PC-9 (cell line): ENCODE results near the gene SPINK5. TPM values are rescaled to one million over a fixed set of nuclear protein-coding genes. Genes with fewer than 3 reads are reported as not detected.

Experiments used
- BruUV-seq: library from RNA; stranded (reverse); fragments of 400-500 nt; replicated peaks from 2 replicates; lab custom pipeline; 2021; lab: Mats Ljungman, UMichigan
- CTCF ChIA-PET: fragments of 300-600 bp; sonication (Branson Sonifier 250); formaldehyde crosslinking; loops from one replicate; lab custom pipeline; 2022; ENCODE audit warnings: antibody characterized with exemption; lab: Charles Lee
- POLR2A ChIA-PET: fragments of 300-600 bp; sonication (Branson Sonifier 250); formaldehyde crosslinking; loops from one replicate; lab custom pipeline; 2022; ENCODE audit warnings: antibody characterized with exemption; ENCODE audit not compliant: unreplicated experiment; lab: Charles Lee
- DNase-seq, 2 experiments: peaks; one replicate each; pipeline versions ENCODE4 v3.0.0 to v3.0.0-alpha.2; 2015 to 2022; ENCODE audit warnings: mixed read lengths in 1 of 2
- H2AFZ ChIP-seq: fragments of 200-600 bp; sonication (generic); 2 replicates; pipeline ENCODE4 v1.8.1; 2017; ENCODE audit warnings: antibody characterized with exemption
- H3F3A ChIP-seq: fragments of 200-600 bp; sonication (generic); 2 replicates; pipeline ENCODE4 v1.8.1; 2017; ENCODE audit warnings: antibody characterized with exemption, mild to moderate bottlenecking, low read depth; ENCODE audit not compliant: insufficient read depth
- H3K27ac ChIP-seq: fragments of 200-600 bp; sonication (generic); 2 replicates; pipeline ENCODE4 v1.6.1; 2016; ENCODE audit warnings: mixed run types
- H3K27me3 ChIP-seq: fragments of 200-600 bp; sonication (generic); 2 replicates; pipeline ENCODE4 v1.6.1; 2016; ENCODE audit warnings: low read depth, mixed run types; ENCODE audit not compliant: insufficient read depth
- H3K36me3 ChIP-seq: fragments of 200-600 bp; sonication (generic); 2 replicates; pipeline ENCODE4 v1.6.1; 2016; ENCODE audit warnings: low read depth, mixed run types
- H3K4me1 ChIP-seq: fragments of 200-600 bp; sonication (generic); replicated peaks from 2 replicates; pipeline ENCODE4 v1.6.1; 2016; ENCODE audit warnings: mixed run types; ENCODE audit not compliant: insufficient read depth
- H3K4me2 ChIP-seq: fragments of 200-600 bp; sonication (generic); 2 replicates; pipeline ENCODE4 v1.6.1; 2017; ENCODE audit warnings: mixed run types
- H3K4me3 ChIP-seq: fragments of 200-600 bp; sonication (generic); 2 replicates; pipeline ENCODE4 v1.6.1; 2016; ENCODE audit warnings: mixed run types
- H3K79me2 ChIP-seq: fragments of 200-600 bp; sonication (generic); 2 replicates; pipeline ENCODE4 v1.6.1; 2017; ENCODE audit warnings: low read depth, mixed run types
- H3K9me2 ChIP-seq: fragments of 200-600 bp; sonication (generic); 2 replicates; pipeline ENCODE4 v1.8.1; 2017; ENCODE audit warnings: mild to moderate bottlenecking; ENCODE audit not compliant: insufficient read depth
- H3K9me3 ChIP-seq: fragments of 200-600 bp; sonication (generic); 2 replicates; pipeline ENCODE4 v1.8.1; 2016; ENCODE audit warnings: low read depth; ENCODE audit not compliant: insufficient read depth
- H4K20me1 ChIP-seq: fragments of 200-600 bp; sonication (generic); 2 replicates; pipeline ENCODE4 v1.8.1; 2017; ENCODE audit not compliant: insufficient read depth
- EZH2 ChIP-seq: fragments of 200-600 bp; sonication (generic); IDR thresholded peaks from 2 replicates; pipeline ENCODE4 v1.8.0; 2017; ENCODE audit warnings: antibody characterized with exemption, low read depth
- intact Hi-C: fragments of 100-400 bp; cut with micrococcal nuclease; formaldehyde crosslinking; loops from one replicate; pipeline ENCODE4 v1.10.0; 2022; ENCODE audit not compliant: unreplicated experiment
- total RNA-seq: library from RNA; stranded (reverse); gene quantifications from 2 replicates; pipeline ENCODE4 v1.2.3, GENCODE V29; 2021
- TF ChIP-seq, protein P1 (sequence below): fragments of 200-600 bp; sonication (generic); conservative IDR thresholded peaks from 2 replicates; pipeline ENCODE4 v1.6.1; 2017; ENCODE audit warnings: mixed run types, antibody characterized with exemption, mild to moderate bottlenecking, moderate library complexity

Gene SPINK5
- total RNA-seq, 1 experiment from 2014 or later, result not detected

DNA sequence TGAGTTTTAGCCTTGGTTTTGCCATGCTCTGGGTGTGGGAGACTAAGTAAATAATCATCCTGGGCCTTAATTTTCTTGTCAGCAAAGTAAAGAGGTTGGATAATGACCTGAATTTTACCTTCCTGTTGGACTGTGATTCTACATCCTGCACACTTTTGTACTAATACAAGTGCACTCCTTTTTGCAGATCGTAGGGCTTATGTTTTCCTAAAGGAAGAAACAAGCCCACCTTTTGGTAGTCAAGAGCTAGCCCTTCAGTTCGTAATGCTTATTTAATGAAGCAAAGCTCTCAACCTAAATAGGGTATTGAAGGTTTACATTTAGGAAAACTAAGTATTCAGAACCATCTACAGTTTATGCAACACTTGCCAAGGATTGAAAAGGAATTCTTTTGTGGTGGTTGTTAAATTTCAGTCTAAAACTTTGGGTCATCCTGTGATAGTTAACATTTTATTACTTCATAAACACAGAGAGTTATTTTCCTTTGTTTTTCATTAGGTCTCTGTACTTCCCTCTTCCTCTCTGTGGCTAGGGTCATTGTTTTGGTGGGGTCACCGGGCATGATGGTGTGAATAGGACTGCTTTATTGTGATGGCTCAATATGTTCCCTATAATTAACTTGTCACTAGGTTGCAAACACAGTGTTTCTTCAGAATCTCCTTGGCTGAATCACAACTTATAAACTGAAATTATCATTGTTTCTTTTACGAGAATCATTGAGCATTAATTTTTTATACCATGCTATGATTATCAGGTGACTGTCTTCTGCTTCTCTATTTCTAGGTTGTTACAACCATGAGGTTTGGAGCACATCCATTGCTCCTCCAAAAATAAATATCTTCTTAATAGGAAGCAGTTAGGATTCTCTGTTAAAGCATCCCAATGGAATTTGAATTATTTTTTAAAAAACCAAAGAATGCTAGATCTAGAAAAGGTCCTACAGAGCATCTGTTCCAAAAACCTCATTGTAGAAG, 28.5 kb downstream of the SPINK5 start:
- Histone ChIP-seq H3F3A (no peaks in the 10 kb centered on the region), H2AFZ (no peak overlapping the region), H3K4me3 (no peak overlapping the region), H3K9me3 (no peaks in the 10 kb centered on the region; the same call in 1 of the 2 replicates), H3K36me3 (no peaks in the 10 kb centered on the region), H3K27me3 (no peaks in the 10 kb centered on the region), H3K9me2 (no peaks in the 10 kb centered on the region), H3K27ac (no peak overlapping the region), H3K79me2 (no peaks in the 10 kb centered on the region), H3K4me1 (no peaks in the 10 kb centered on the region; the same call in 1 of the 2 replicates), H4K20me1 (no peaks in the 10 kb centered on the region), H3K4me2 (no peak overlapping the region)
- ChIA-PET POLR2A (no interaction called here), CTCF (no interaction called here)
- intact Hi-C loops, result loop anchor here (5.0 kb wide), 1 partner anchor 80 kb away; no protein-coding TSS in a partner anchor
- TF ChIP-seq EZH2, result no peak
- TF ChIP-seq, protein P1, sequence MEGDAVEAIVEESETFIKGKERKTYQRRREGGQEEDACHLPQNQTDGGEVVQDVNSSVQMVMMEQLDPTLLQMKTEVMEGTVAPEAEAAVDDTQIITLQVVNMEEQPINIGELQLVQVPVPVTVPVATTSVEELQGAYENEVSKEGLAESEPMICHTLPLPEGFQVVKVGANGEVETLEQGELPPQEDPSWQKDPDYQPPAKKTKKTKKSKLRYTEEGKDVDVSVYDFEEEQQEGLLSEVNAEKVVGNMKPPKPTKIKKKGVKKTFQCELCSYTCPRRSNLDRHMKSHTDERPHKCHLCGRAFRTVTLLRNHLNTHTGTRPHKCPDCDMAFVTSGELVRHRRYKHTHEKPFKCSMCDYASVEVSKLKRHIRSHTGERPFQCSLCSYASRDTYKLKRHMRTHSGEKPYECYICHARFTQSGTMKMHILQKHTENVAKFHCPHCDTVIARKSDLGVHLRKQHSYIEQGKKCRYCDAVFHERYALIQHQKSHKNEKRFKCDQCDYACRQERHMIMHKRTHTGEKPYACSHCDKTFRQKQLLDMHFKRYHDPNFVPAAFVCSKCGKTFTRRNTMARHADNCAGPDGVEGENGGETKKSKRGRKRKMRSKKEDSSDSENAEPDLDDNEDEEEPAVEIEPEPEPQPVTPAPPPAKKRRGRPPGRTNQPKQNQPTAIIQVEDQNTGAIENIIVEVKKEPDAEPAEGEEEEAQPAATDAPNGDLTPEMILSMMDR, result no peak
- no TSS peak for BruUV-seq
- DNase-seq, result no peak

DNA sequence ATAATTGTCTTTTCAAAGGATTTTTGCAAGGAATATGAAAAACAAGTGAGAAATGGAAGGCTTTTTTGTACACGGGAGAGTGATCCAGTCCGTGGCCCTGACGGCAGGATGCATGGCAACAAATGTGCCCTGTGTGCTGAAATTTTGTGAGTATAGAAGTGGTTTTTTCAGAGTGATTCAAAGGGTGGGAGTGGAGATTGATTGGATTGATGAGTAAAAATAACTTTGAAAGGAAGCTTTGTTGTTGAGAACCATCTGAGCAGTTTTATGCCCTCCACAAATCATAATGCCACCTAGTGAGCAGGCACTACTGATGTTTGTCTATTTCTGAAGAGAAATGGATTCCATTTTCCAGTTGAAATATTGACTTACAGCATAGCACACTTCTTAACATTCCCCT, 30.6 kb downstream of the SPINK5 start:
- intact Hi-C loops, result loop anchor here (5.0 kb wide), 1 partner anchor 82 kb away; no protein-coding TSS in a partner anchor
- no peaks in the 10 kb centered on the region; the same call in 1 of the 2 replicates for H3K4me1 ChIP-seq
- no peak for DNase-seq
- no peaks in the 10 kb centered on the region for H3K9me2 ChIP-seq
- BruUV-seq, result no TSS peak
- H3K4me2 ChIP-seq, result no peak overlapping the region
- H3F3A ChIP-seq, result no peaks in the 10 kb centered on the region
- no peaks in the 10 kb centered on the region for H3K79me2 ChIP-seq
- no peak overlapping the region for H3K4me3 ChIP-seq
- POLR2A ChIA-PET, result no interaction called here
- no peaks in the 10 kb centered on the region for H3K9me3 ChIP-seq
- no peak for TF ChIP-seq EZH2
- TF ChIP-seq, protein P1, result no peak
- CTCF ChIA-PET, result no interaction called here
- H3K27ac ChIP-seq, result no peak overlapping the region
- H3K36me3 ChIP-seq, result no peaks in the 10 kb centered on the region
- H4K20me1 ChIP-seq, result no peaks in the 10 kb centered on the region
- H3K27me3 ChIP-seq, result no peaks in the 10 kb centered on the region
- H2AFZ ChIP-seq, result no peak overlapping the region

DNA sequence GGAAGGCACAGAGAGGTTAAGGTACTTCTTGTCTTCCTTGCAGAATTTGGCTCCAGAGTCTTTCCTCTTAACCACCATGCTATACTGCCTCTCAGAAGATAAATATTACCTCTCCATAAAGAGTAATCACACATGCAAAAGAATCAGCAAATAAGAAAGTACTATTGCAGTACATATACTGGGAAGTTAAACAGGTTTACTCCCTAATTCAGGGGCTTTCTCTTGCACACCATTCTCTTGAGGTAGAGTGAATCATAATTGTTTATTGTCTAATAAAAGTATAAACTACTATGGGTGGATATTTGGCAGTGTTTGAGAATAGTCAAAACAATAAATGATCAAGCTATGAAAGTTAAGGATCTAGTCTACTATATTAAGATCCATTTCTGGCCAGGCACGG, 40.4 kb downstream of the SPINK5 start:
- no peaks in the 10 kb centered on the region for H3F3A ChIP-seq
- POLR2A ChIA-PET, result no interaction called here
- BruUV-seq, result no TSS peak

More for the DNA sequence above, 40.4 kb downstream of the SPINK5 start:
- CTCF ChIA-PET, result no interaction called here
- intact Hi-C loops, result no loop called here
- DNase-seq, result no peak
- Histone ChIP-seq H3K27me3 (no peaks in the 10 kb centered on the region), H3K36me3 (no peaks in the 10 kb centered on the region), H2AFZ (no peak overlapping the region), H3K4me3 (no peak overlapping the region), H3K27ac (no peak overlapping the region), H3K4me1 (no peaks in the 10 kb centered on the region), H3K4me2 (no peak overlapping the region), H3K9me2 (no peaks in the 10 kb centered on the region), H3K9me3 (no peaks in the 10 kb centered on the region), H4K20me1 (no peaks in the 10 kb centered on the region), H3K79me2 (no peaks in the 10 kb centered on the region)
- TF ChIP-seq EZH2, result no peak
- TF ChIP-seq, protein P1, result no peak
